Neuron (in vitro differentiated cells): ENCODE measurements around the gene DHX30.
"Not testable (repeated sequence)": the region's sequence is repeated elsewhere in the genome, so short reads cannot be mapped to it uniquely, and the experiment has no call there.

Experiments used
- H2AFZ ChIP-seq: one replicate; pipeline ENCODE4 v1.6.1; 2013; ENCODE audit warnings: low read depth, mild to moderate bottlenecking, inconsistent platforms, low read length, moderate library complexity
- H3K27me3 ChIP-seq: one replicate; pipeline ENCODE4 v1.6.1; 2013; ENCODE audit warnings: low read length; ENCODE audit not compliant: insufficient read depth
- H3K36me3 ChIP-seq: one replicate; pipeline ENCODE4 v1.6.1; 2013; ENCODE audit warnings: low read length; ENCODE audit not compliant: insufficient read depth
- H3K4me1 ChIP-seq: one replicate; pipeline ENCODE4 v1.6.1; 2013; ENCODE audit warnings: low read length; ENCODE audit not compliant: insufficient read depth
- H3K4me3 ChIP-seq: 2 replicates; pipeline ENCODE4 v1.5.1; 2013; ENCODE audit warnings: mild to moderate bottlenecking, low read length, moderate library complexity
- H3K9me3 ChIP-seq: one replicate; pipeline ENCODE4 v1.6.1; 2013; ENCODE audit warnings: low read length

The DHX30 gene

DNA sequence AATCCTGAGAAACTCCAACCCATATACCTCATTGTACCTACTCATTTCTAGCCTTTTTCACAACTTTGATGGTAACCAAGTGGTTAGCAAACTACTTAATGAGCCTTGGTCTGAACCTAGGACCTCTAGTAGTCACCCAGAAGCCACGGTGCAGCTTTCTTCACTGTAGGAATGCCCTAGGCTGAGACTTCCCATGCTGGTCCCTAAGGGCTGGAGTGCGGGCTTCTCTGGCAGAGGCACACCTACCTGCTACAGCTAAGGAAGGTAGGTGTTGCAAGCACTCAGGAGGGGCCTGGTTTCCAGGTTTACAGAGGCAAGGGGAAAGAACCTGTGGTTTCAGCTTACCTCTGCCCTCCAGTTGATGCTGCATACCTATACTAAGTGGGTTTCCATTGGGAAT is 65.4 kb downstream of the DHX30 start:
- Histone ChIP-seq H3K4me3 (no peak overlapping the region), H3K27me3 (no peaks in the 10 kb centered on the region), H3K4me1 (no peaks in the 10 kb centered on the region), H3K9me3 (no peaks in the 10 kb centered on the region), H2AFZ (no peak overlapping the region), H3K36me3 (peaks cover 81% of the 10 kb centered on the region)

- H3K4me3 ChIP-seq: no peak overlapping the region
- peaks cover 73% of the 10 kb centered on the region for H3K36me3 ChIP-seq
- H3K4me1 ChIP-seq: peaks cover 8% of the 10 kb centered on the region
- H3K27me3 ChIP-seq: no peaks in the 10 kb centered on the region
- H3K9me3 ChIP-seq: no peaks in the 10 kb centered on the region
- no peak overlapping the region for H2AFZ ChIP-seq
Observed at GRCh38 chr3:47870156-47870555, 67.2 kb downstream of the DHX30 start.

DNA sequence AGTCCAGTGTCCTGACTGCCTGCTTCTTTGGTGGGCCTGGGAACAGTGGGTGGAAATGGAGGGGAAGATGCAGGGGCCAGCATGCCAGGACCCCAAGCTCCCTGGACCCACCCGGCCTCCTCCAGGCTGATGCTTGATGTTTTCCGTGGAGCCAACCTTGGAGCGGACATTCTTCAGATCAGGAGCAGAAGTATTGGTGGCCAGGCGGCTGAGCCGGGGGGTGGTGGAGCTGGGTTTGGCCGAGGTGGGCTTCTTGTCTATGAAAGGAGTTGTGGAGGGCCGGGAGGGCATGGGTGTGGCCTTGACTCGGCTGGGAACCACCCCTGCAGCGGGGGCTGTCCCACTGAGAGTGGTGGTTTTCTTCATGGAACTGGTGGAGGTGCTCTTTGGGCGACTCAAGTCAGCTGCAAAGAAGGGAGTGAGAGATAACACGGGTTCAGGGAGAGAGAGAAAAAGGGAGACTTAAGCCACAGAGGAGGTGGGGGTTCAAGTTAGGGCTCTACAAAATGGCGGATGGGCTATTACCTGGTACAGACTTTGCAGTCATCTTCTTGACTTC is 67.8 kb downstream of the DHX30 start:
- Histone ChIP-seq H2AFZ (no peak overlapping the region), H3K4me3 (no peak overlapping the region), H3K9me3 (no peaks in the 10 kb centered on the region), H3K36me3 (peaks cover 73% of the 10 kb centered on the region), H3K4me1 (peaks cover 10% of the 10 kb centered on the region), H3K27me3 (no peaks in the 10 kb centered on the region)

DNA sequence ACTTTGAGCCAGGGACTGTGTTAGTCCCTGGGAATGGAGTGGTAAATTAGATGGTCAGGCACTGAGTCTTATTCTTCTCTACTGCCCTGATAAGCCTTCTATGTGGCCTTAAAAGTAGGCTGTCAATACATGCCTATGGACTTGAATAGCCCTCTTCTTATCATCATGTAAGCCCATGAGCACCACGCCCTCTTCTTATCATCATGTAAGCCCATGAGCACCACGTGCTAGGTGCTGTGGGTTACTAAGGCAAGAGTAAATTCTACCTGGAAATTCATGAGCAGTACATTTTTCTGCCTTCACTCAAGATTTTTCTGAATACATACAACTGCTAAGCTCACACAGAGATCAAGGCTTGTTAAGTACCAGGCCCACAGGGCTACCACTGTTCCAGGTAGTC is 68.5 kb downstream of the DHX30 start:
- Histone ChIP-seq H3K27me3 (no peaks in the 10 kb centered on the region), H3K36me3 (peaks cover 69% of the 10 kb centered on the region), H2AFZ (no peak overlapping the region), H3K4me3 (no peak overlapping the region), H3K9me3 (no peaks in the 10 kb centered on the region), H3K4me1 (peaks cover 10% of the 10 kb centered on the region)

- H3K4me1 ChIP-seq: peaks cover 10% of the 10 kb centered on the region
- peaks cover 56% of the 10 kb centered on the region for H3K36me3 ChIP-seq
- no peaks in the 10 kb centered on the region for H3K9me3 ChIP-seq
- no peaks in the 10 kb centered on the region for H3K27me3 ChIP-seq
- H2AFZ ChIP-seq: no peak overlapping the region
- H3K4me3 ChIP-seq: no peak overlapping the region
Observed at GRCh38 chr3:47872916-47873315, 70.0 kb downstream of the DHX30 start.

DNA sequence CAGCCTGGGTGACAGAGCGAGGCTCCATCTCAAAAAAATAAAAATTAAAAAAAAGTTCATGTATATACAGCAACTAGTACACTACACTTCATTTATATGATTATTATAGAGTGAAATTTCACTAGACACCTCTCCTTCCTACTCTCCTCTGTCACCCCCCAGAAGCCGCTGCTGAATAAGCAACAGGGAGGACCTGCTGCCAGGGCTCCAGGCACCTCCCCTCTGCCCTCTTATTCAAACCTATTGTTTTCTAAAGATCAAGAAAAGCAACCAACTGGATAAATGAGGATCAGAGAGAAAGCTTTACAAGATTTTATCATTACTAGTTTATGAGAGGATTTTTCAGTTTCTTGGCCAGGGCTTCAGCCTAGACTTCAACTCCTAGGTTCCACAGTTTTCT is 71.5 kb downstream of the DHX30 start:
- H3K27me3 ChIP-seq: no peaks in the 10 kb centered on the region
- no peak overlapping the region for H2AFZ ChIP-seq
- peaks cover 10% of the 10 kb centered on the region for H3K4me1 ChIP-seq
- H3K36me3 ChIP-seq: peaks cover 41% of the 10 kb centered on the region
- H3K9me3 ChIP-seq: no peaks in the 10 kb centered on the region
- H3K4me3 ChIP-seq: no peak overlapping the region

- peaks cover 36% of the 10 kb centered on the region for H3K36me3 ChIP-seq
- H3K4me1 ChIP-seq: peaks cover 10% of the 10 kb centered on the region
- no peaks in the 10 kb centered on the region for H3K27me3 ChIP-seq
- H3K4me3 ChIP-seq: no peak overlapping the region
- no peaks in the 10 kb centered on the region for H3K9me3 ChIP-seq
- H2AFZ ChIP-seq: no peak overlapping the region
Observed at GRCh38 chr3:47874913-47875312, 72.0 kb downstream of the DHX30 start.

DNA sequence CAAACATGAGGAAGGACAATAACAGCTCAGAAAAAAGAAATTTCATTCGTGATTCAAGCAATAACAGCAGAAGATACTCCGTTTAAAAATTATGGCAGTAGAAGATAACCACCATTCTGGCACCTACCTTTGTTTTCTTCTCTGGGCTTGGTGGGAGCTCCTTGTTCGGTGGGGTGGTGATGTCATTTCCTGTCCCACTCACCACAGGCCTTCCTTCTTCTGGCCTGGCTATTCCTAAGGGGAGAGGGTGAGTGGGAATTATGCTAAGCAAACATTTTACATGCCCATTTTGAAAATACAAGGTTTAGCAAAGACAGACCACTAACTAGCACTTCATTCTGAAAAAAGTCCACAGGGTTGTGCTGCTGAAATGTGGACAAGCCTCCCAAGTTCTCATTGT is 74.4 kb downstream of the DHX30 start:
- peaks cover 10% of the 10 kb centered on the region for H3K4me1 ChIP-seq
- H3K9me3 ChIP-seq: no peaks in the 10 kb centered on the region
- H3K36me3 ChIP-seq: peaks cover 15% of the 10 kb centered on the region
- H3K27me3 ChIP-seq: no peaks in the 10 kb centered on the region
- H2AFZ ChIP-seq: no peak overlapping the region
- no peak overlapping the region for H3K4me3 ChIP-seq

- Histone ChIP-seq H3K4me1 (peaks cover 10% of the 10 kb centered on the region), H3K9me3 (no peaks in the 10 kb centered on the region), H3K4me3 (no peak overlapping the region), H2AFZ (no peak overlapping the region), H3K36me3 (peaks cover 15% of the 10 kb centered on the region), H3K27me3 (no peaks in the 10 kb centered on the region)
Observed at GRCh38 chr3:47877719-47878118, 74.8 kb downstream of the DHX30 start.

GRCh38 chr3:47882338-47882737 is 79.4 kb downstream of the DHX30 start:
- Histone ChIP-seq H3K36me3 (peaks cover 7% of the 10 kb centered on the region), H3K4me1 (no peaks in the 10 kb centered on the region), H2AFZ (no peak overlapping the region), H3K9me3 (peaks cover 2% of the 10 kb centered on the region), H3K4me3 (no peak overlapping the region), H3K27me3 (no peaks in the 10 kb centered on the region)

DNA sequence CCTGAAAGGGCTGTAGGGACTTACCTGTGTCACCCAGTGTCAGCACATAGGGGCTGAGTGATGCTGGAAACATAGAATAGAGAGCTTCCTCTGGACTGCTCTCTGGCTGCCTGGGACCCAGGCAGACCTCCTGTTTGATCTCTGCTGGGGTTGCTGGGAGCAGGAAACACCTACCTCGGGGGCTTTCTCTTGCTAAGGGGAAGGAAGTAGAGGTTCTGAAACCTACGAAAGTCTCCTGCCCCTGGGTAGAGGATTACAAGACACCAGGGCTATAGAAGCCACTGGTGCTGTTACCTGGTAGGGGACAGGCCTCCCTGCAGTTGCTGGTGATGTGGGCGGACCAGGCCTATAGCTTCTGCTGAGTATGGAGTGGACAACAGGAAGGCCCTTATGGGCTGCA is 81.7 kb downstream of the DHX30 start:
- H2AFZ ChIP-seq: no peak overlapping the region
- no peaks in the 10 kb centered on the region for H3K27me3 ChIP-seq
- H3K4me1 ChIP-seq: peaks cover 10% of the 10 kb centered on the region
- H3K4me3 ChIP-seq: no peak overlapping the region
- peaks cover 2% of the 10 kb centered on the region for H3K9me3 ChIP-seq
- peaks cover 7% of the 10 kb centered on the region for H3K36me3 ChIP-seq

GRCh38 chr3:47885168-47885567 is 82.2 kb downstream of the DHX30 start:
- Histone ChIP-seq H2AFZ (no peak overlapping the region), H3K27me3 (no peaks in the 10 kb centered on the region), H3K9me3 (peaks cover 2% of the 10 kb centered on the region), H3K4me3 (no peak overlapping the region), H3K4me1 (peaks cover 16% of the 10 kb centered on the region), H3K36me3 (peaks cover 7% of the 10 kb centered on the region)

DNA sequence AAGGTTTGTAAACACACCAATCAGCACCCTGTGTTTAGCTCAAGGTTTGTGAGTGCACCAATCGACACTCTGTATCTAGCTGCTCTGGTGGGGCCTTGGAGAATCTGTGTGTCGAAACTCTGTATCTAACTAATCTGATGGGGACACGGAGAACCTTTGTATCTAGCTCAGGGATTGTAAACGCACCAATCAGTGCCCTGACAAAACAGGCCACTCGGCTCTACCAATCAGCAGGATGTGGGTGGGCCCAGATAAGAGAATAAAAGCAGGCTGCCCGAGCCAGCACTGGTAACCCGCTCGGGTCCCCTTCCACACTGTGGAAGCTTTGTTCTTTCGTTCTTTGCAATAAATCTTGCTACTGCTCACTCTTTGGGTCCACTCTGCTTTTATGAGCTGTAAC is 85.1 kb downstream of the DHX30 start:
- not testable (repeated sequence) for H3K27me3 ChIP-seq, H2AFZ ChIP-seq, H3K4me3 ChIP-seq, H3K9me3 ChIP-seq, H3K36me3 ChIP-seq
- peaks cover 44% of the 10 kb centered on the region for H3K4me1 ChIP-seq

GRCh38 chr3:47888986-47889757 is 86.2 kb downstream of the DHX30 start:
- no peak overlapping the region for H2AFZ ChIP-seq
- peaks cover 2% of the 10 kb centered on the region for H3K9me3 ChIP-seq
- H3K36me3 ChIP-seq: peaks cover 7% of the 10 kb centered on the region
- H3K27me3 ChIP-seq: no peaks in the 10 kb centered on the region
- peaks cover 54% of the 10 kb centered on the region for H3K4me1 ChIP-seq
- no peak overlapping the region for H3K4me3 ChIP-seq
